OCI-LY1 (cell line): Measurements from ENCODE around the gene WNT9A.

ENCODE experiments used
- CTCF ChIP-seq: fragments of 200-600 bp; sonication (generic), shearing (Covaris generic); IDR thresholded peaks from 2 replicates; pipeline ENCODE4 v1.5.1; 2017; ENCODE audit warnings: mild to moderate bottlenecking, antibody characterized with exemption, low read length, moderate library complexity, mixed read lengths
- EZH2 ChIP-seq: fragments of 200-600 bp; sonication (generic), shearing (Covaris generic); IDR thresholded peaks from 2 replicates; pipeline ENCODE4 v1.8.0; 2017; ENCODE audit warnings: borderline replicate concordance, mixed run types, mild to moderate bottlenecking, antibody characterized with exemption, low read length, moderate library complexity, mixed read lengths

- TF ChIP-seq CTCF (no peak), EZH2 (no peak)
Measured at GRCh38 chr1:227914801-227915563, 32.8 kb downstream of the WNT9A start.
